HG03175 (cell line): Measurements from ENCODE around the gene RSPRY1.

Experiments used
- ATAC-seq: cut with Tn5 transposase; IDR thresholded peaks from one replicate; pipeline ENCODE4 v1.9.1; 2021; ENCODE audit warnings: mild to moderate bottlenecking, moderate library complexity; ENCODE audit not compliant: unreplicated experiment

RSPRY1 gene

GRCh38 chr16:57289391-57290257 is 103.5 kb downstream of the RSPRY1 start:
- ATAC-seq, result no peak
